ENCODE data around the gene HOXD9.

HOXD9 gene

GRCh38 chr2:176138923-176139660, 16.6 kb downstream of the HOXD9 start:
- Histone ChIP-seq H3K9ac (ENCODE audit: low read length) (no peak overlapping the region), H3K79me2 (ENCODE audit: control insufficient read depth, insufficient read depth, low read length) (no peaks in the 10 kb centered on the region), H3K18ac (ENCODE audit: low read length) (no peak overlapping the region), H3K27me3 (ENCODE audit: insufficient read depth, low read length, poor library complexity) (peaks cover 82% of the 10 kb centered on the region), H2BK5ac (ENCODE audit: low read length) (no peak overlapping the region), H3K4me3 (ENCODE audit: low read length) (no peak overlapping the region), H3K4me2 (ENCODE audit: low read length) (no peak overlapping the region), H3K23ac (ENCODE audit: low read length) (no peak overlapping the region), H3K27ac (ENCODE audit: low read depth, low read length) (no peak overlapping the region), H2BK120ac (ENCODE audit: low read depth, low read length) (no peak overlapping the region), H2AK5ac (ENCODE audit: low read length) (no peak overlapping the region), H3K56ac (ENCODE audit: low read length) (no peak overlapping the region), H4K8ac (ENCODE audit: low read depth, low read length) (no peak overlapping the region), H2BK15ac (replicated peaks; ENCODE audit: low read depth) (no peak overlapping the region), H3K4me1 (ENCODE audit: control insufficient read depth, low read depth, low read length) (no peaks in the 10 kb centered on the region), H4K5ac (ENCODE audit: low read length) (no peak overlapping the region), H3K36me3 (ENCODE audit: control insufficient read depth, insufficient read depth, low read length) (no peaks in the 10 kb centered on the region), H3K79me1 (ENCODE audit: low read length) (no peaks in the 10 kb centered on the region), H3K4ac (ENCODE audit: low read depth, low read length) (no peak overlapping the region)
- no peak for DNase-seq
- no CpG with 5 or more reads among the region's 28 CpGs for WGBS (ENCODE audit: extremely low coverage, insufficient coverage, low lambda C conversion rate)

DNA sequence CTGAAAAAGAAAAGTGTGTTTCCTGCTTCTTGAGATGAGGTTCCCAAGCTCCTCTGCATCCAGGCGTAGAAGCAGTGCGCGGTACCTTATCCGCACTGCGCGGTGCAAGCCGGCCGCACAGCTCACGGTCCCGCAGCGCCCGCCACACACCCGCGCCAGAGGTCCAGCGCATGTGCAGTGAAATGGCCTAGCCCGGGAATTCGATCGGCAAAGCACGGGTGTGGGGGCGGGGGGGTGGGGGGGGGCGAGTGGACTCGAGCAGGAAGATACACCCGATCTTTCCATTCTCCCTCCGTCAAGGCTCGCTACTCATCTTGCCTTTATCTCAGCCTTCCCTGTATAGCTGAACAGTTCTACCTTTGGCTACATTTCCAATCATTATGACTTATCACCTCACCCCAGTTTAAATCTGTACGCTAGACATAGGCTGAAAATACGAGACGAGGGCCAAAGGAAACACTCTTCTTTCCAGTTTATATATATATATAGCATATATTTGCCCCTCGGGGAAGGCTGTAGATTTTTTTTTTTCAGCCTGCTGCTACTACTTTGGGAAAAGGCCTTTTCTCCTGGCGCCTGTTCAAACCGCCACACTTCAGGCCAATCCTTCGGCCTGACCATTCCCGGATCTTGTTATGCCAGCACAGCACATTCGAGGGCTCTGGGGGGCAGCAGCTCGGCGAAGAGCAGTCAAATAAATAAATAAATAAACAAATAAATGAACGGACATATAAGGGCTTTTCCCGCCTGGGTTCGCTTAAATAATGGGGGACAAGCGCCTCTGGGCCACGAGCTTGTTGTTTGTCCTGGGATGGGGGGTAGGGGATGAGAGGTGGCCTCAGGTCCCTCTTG, 17.4 kb downstream of the HOXD9 start:
- H3K79me2 ChIP-seq (ENCODE audit: control insufficient read depth, insufficient read depth, low read length) = no peaks in the 10 kb centered on the region
- no peak overlapping the region for H2BK5ac ChIP-seq (ENCODE audit: low read length)
- no peak overlapping the region for H3K9ac ChIP-seq (ENCODE audit: low read length)
- H3K36me3 ChIP-seq (ENCODE audit: control insufficient read depth, insufficient read depth, low read length) = no peaks in the 10 kb centered on the region
- no peak for DNase-seq
- H3K27me3 ChIP-seq (ENCODE audit: insufficient read depth, low read length, poor library complexity) = peaks cover 78% of the 10 kb centered on the region
- no peaks in the 10 kb centered on the region for H3K4me1 ChIP-seq (ENCODE audit: control insufficient read depth, low read depth, low read length)
- H4K8ac ChIP-seq (ENCODE audit: low read depth, low read length) = no peak overlapping the region
- no peak overlapping the region for H3K4ac ChIP-seq (ENCODE audit: low read depth, low read length)
- no peak overlapping the region for H2BK120ac ChIP-seq (ENCODE audit: low read depth, low read length)
- H3K4me3 ChIP-seq (ENCODE audit: low read length) = no peak overlapping the region
- H3K27ac ChIP-seq (ENCODE audit: low read depth, low read length) = no peak overlapping the region
- H2AK5ac ChIP-seq (ENCODE audit: low read length) = no peak overlapping the region
- no peak overlapping the region for H3K56ac ChIP-seq (ENCODE audit: low read length)
- H3K23ac ChIP-seq (ENCODE audit: low read length) = no peak overlapping the region
- no peak overlapping the region for H2BK15ac ChIP-seq (replicated peaks; ENCODE audit: low read depth)
- no CpG with 5 or more reads among the region's 41 CpGs for WGBS (ENCODE audit: extremely low coverage, insufficient coverage, low lambda C conversion rate)
- H3K4me2 ChIP-seq (ENCODE audit: low read length) = no peak overlapping the region
- no peaks in the 10 kb centered on the region for H3K79me1 ChIP-seq (ENCODE audit: low read length)
- no peak overlapping the region for H3K18ac ChIP-seq (ENCODE audit: low read length)
- no peak overlapping the region for H4K5ac ChIP-seq (ENCODE audit: low read length)

DNA sequence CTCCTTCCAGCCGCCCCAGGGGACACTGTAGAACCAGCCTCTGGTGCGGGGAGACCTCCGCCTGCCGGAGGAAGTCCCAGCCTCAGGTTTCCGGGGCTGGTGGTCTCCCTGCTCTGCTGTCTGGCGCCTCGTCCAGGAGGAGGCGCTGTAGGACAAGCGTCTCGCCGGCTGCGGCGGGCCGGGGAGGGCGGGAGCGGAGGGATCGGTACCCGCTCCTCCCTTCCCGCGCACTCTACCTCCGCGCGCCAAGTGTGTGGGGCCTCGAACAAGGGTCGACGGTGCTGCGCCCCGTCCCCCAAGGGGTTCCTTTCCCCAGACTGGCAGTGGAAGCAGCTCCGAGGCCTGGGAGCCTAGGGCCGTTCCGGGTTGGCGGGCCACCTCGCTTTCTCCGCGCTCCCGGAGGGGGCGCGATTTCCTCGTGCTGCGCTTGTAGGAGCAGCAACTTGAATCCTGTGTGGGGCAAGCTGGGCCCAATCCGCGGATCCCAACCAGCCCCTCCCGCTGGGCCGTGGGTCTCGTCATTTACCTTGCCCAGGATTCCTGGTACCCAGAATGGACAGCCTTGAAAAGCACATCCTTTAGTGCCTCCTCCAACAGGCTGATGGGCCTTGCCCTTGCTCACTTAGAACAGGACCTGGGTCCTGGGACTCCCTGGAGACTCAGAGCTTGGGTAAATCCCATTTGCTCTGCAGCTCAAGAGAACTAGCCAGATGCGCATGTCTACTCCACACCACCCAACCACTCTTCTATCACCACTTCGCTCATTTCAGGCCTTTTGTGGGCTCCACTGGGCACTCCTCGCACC, 18.2 kb downstream of the HOXD9 start:
- H2AK5ac ChIP-seq (ENCODE audit: low read length) = no peak overlapping the region
- no peak overlapping the region for H3K23ac ChIP-seq (ENCODE audit: low read length)
- H3K18ac ChIP-seq (ENCODE audit: low read length) = no peak overlapping the region
- no peak overlapping the region for H2BK120ac ChIP-seq (ENCODE audit: low read depth, low read length)
- H3K56ac ChIP-seq (ENCODE audit: low read length) = peak overlapping the region; percentile 95
- H4K8ac ChIP-seq (ENCODE audit: low read depth, low read length) = no peak overlapping the region
- no peak overlapping the region for H2BK5ac ChIP-seq (ENCODE audit: low read length)
- H3K79me2 ChIP-seq (ENCODE audit: control insufficient read depth, insufficient read depth, low read length) = no peaks in the 10 kb centered on the region
- no peak overlapping the region for H2BK15ac ChIP-seq (replicated peaks; ENCODE audit: low read depth)
- no peaks in the 10 kb centered on the region for H3K79me1 ChIP-seq (ENCODE audit: low read length)
- peak overlapping the region; percentile 80 for H3K9ac ChIP-seq (ENCODE audit: low read length)
- H3K4me2 ChIP-seq (ENCODE audit: low read length) = peak overlapping the region; percentile 85
- peak; percentile 86 for DNase-seq
- WGBS (ENCODE audit: extremely low coverage, insufficient coverage, low lambda C conversion rate) = no CpG with 5 or more reads among the region's 48 CpGs
- no peaks in the 10 kb centered on the region for H3K4me1 ChIP-seq (ENCODE audit: control insufficient read depth, low read depth, low read length)
- no peak overlapping the region for H3K4ac ChIP-seq (ENCODE audit: low read depth, low read length)
- peak overlapping the region; percentile 41 for H3K4me3 ChIP-seq (ENCODE audit: low read length)
- no peak overlapping the region for H4K5ac ChIP-seq (ENCODE audit: low read length)
- no peaks in the 10 kb centered on the region for H3K36me3 ChIP-seq (ENCODE audit: control insufficient read depth, insufficient read depth, low read length)
- H3K27me3 ChIP-seq (ENCODE audit: insufficient read depth, low read length, poor library complexity) = peaks cover 77% of the 10 kb centered on the region
- H3K27ac ChIP-seq (ENCODE audit: low read depth, low read length) = no peak overlapping the region

GRCh38 chr2:176142281-176142680, 19.8 kb downstream of the HOXD9 start:
- no peak overlapping the region for H3K27ac ChIP-seq (ENCODE audit: low read depth, low read length)
- no peak overlapping the region for H3K4me3 ChIP-seq (ENCODE audit: low read length)
- no peak overlapping the region for H2AK5ac ChIP-seq (ENCODE audit: low read length)
- H3K4ac ChIP-seq (ENCODE audit: low read depth, low read length) = no peak overlapping the region
- H3K18ac ChIP-seq (ENCODE audit: low read length) = no peak overlapping the region
- no peak overlapping the region for H2BK15ac ChIP-seq (replicated peaks; ENCODE audit: low read depth)
- no peak for DNase-seq
- H3K23ac ChIP-seq (ENCODE audit: low read length) = no peak overlapping the region
- H2BK120ac ChIP-seq (ENCODE audit: low read depth, low read length) = no peak overlapping the region
- H3K4me1 ChIP-seq (ENCODE audit: control insufficient read depth, low read depth, low read length) = no peaks in the 10 kb centered on the region
- no peaks in the 10 kb centered on the region for H3K79me1 ChIP-seq (ENCODE audit: low read length)
- H3K4me2 ChIP-seq (ENCODE audit: low read length) = no peak overlapping the region
- H3K9ac ChIP-seq (ENCODE audit: low read length) = no peak overlapping the region
- no peak overlapping the region for H2BK5ac ChIP-seq (ENCODE audit: low read length)
- no peak overlapping the region for H4K8ac ChIP-seq (ENCODE audit: low read depth, low read length)
- no peak overlapping the region for H3K56ac ChIP-seq (ENCODE audit: low read length)
- peaks cover 78% of the 10 kb centered on the region for H3K27me3 ChIP-seq (ENCODE audit: insufficient read depth, low read length, poor library complexity)
- WGBS (ENCODE audit: extremely low coverage, insufficient coverage, low lambda C conversion rate) = no CpG with 5 or more reads among the region's 2 CpGs
- no peak overlapping the region for H4K5ac ChIP-seq (ENCODE audit: low read length)
- no peaks in the 10 kb centered on the region for H3K79me2 ChIP-seq (ENCODE audit: control insufficient read depth, insufficient read depth, low read length)
- H3K36me3 ChIP-seq (ENCODE audit: control insufficient read depth, insufficient read depth, low read length) = no peaks in the 10 kb centered on the region

GRCh38 chr2:176145085-176145969, 22.8 kb downstream of the HOXD9 start:
- H3K4me3 ChIP-seq (ENCODE audit: low read length) = no peak overlapping the region
- H4K5ac ChIP-seq (ENCODE audit: low read length) = no peak overlapping the region
- no peaks in the 10 kb centered on the region for H3K79me2 ChIP-seq (ENCODE audit: control insufficient read depth, insufficient read depth, low read length)
- no peaks in the 10 kb centered on the region for H3K79me1 ChIP-seq (ENCODE audit: low read length)
- no peak overlapping the region for H2BK5ac ChIP-seq (ENCODE audit: low read length)
- H2BK15ac ChIP-seq (replicated peaks; ENCODE audit: low read depth) = no peak overlapping the region
- no peak overlapping the region for H3K4me2 ChIP-seq (ENCODE audit: low read length)
- no peak overlapping the region for H3K56ac ChIP-seq (ENCODE audit: low read length)
- peaks cover 83% of the 10 kb centered on the region for H3K27me3 ChIP-seq (ENCODE audit: insufficient read depth, low read length, poor library complexity)
- no peak overlapping the region for H3K18ac ChIP-seq (ENCODE audit: low read length)
- H3K27ac ChIP-seq (ENCODE audit: low read depth, low read length) = no peak overlapping the region
- no peak overlapping the region for H3K4ac ChIP-seq (ENCODE audit: low read depth, low read length)
- H3K9ac ChIP-seq (ENCODE audit: low read length) = no peak overlapping the region
- no peak overlapping the region for H4K8ac ChIP-seq (ENCODE audit: low read depth, low read length)
- H2AK5ac ChIP-seq (ENCODE audit: low read length) = no peak overlapping the region
- DNase-seq = no peak
- H3K4me1 ChIP-seq (ENCODE audit: control insufficient read depth, low read depth, low read length) = no peaks in the 10 kb centered on the region
- H2BK120ac ChIP-seq (ENCODE audit: low read depth, low read length) = no peak overlapping the region
- no peaks in the 10 kb centered on the region for H3K36me3 ChIP-seq (ENCODE audit: control insufficient read depth, insufficient read depth, low read length)
- WGBS (ENCODE audit: extremely low coverage, insufficient coverage, low lambda C conversion rate) = no CpG with 5 or more reads among the region's 4 CpGs
- H3K23ac ChIP-seq (ENCODE audit: low read length) = no peak overlapping the region
